HepG2 (cell line): ENCODE results near the gene TBC1D30. TPM values are rescaled to one million over a fixed set of nuclear protein-coding genes. Genes with fewer than 3 reads are reported as not detected.

Source experiments
- ARID2 ChIP-seq: sonication (generic); formaldehyde crosslinking; IDR thresholded peaks from 2 replicates; pipeline ENCODE4 v1.8.1; 2022; ENCODE audit warnings: mild to moderate bottlenecking, missing genetic modification reagents, borderline replicate concordance
- CSRNP1 ChIP-seq: sonication (generic); formaldehyde crosslinking; IDR thresholded peaks from 2 replicates; pipeline ENCODE4 v1.8.1; 2023; ENCODE audit warnings: mild to moderate bottlenecking, missing genetic modification reagents
- DNMT1 ChIP-seq: sonication (generic); formaldehyde crosslinking; IDR thresholded peaks from 2 replicates; pipeline ENCODE4 v1.5.1; 2020; ENCODE audit warnings: mild to moderate bottlenecking, missing genetic modification reagents
- GMEB1 ChIP-seq: sonication (generic); formaldehyde crosslinking; IDR thresholded peaks from 2 replicates; pipeline ENCODE4 v1.5.1; 2020; ENCODE audit warnings: missing genetic modification reagents, mild to moderate bottlenecking, borderline replicate concordance
- HNF4A ChIP-seq: sonication (generic); formaldehyde crosslinking; IDR thresholded peaks from 2 replicates; pipeline ENCODE4 v1.4.0; 2020; ENCODE audit warnings: missing genetic modification reagents
- HNF4G ChIP-seq, 2 experiments: sonication (generic) in 1 of 2; formaldehyde crosslinking in 1 of 2; IDR thresholded peaks; 2 replicates each; pipeline versions ENCODE4 v1.4.0 to v1.6.1; 2011 to 2020; ENCODE audit warnings: borderline replicate concordance in 2 of 2, low read depth in 2 of 2, mild to moderate bottlenecking in 2 of 2, low read length in 1 of 2, missing genetic modification reagents in 1 of 2, moderate library complexity in 1 of 2
- KLF9 ChIP-seq: IDR thresholded peaks from 2 replicates; pipeline ENCODE4 v1.6.1; 2016; ENCODE audit warnings: low read depth
- MED8 ChIP-seq: sonication (generic); formaldehyde crosslinking; IDR thresholded peaks from 2 replicates; pipeline ENCODE4 v1.8.1; 2023; ENCODE audit warnings: mild to moderate bottlenecking, missing genetic modification reagents; ENCODE audit not compliant: insufficient replicate concordance
- RELA ChIP-seq: sonication (generic); formaldehyde crosslinking; IDR thresholded peaks from 2 replicates; pipeline ENCODE4 v1.4.0; 2020; ENCODE audit warnings: missing genetic modification reagents
- TBX3 ChIP-seq: fragments of 450-650 bp; IDR thresholded peaks from 2 replicates; pipeline ENCODE4 v1.6.1; 2017; ENCODE audit warnings: antibody characterized with exemption, mild to moderate bottlenecking, inconsistent platforms, borderline replicate concordance
- ZBTB37 ChIP-seq: sonication (generic); formaldehyde crosslinking; IDR thresholded peaks from 2 replicates; pipeline ENCODE4 v1.4.0; 2020; ENCODE audit warnings: mild to moderate bottlenecking, missing genetic modification reagents
- ZBTB44 ChIP-seq: sonication (generic); formaldehyde crosslinking; IDR thresholded peaks from 2 replicates; pipeline ENCODE4 v1.4.0; 2020; ENCODE audit warnings: missing genetic modification reagents
- ZHX1 ChIP-seq: sonication (generic); formaldehyde crosslinking; IDR thresholded peaks from 2 replicates; pipeline ENCODE4 v1.8.1; 2022; ENCODE audit warnings: low read depth, mild to moderate bottlenecking, missing genetic modification reagents
- ZNF10 ChIP-seq: sonication (generic); formaldehyde crosslinking; IDR thresholded peaks from 2 replicates; pipeline ENCODE4 v1.4.0; 2020; ENCODE audit warnings: mild to moderate bottlenecking, low read depth, missing genetic modification reagents, borderline replicate concordance
- ZNF296 ChIP-seq: sonication (generic); formaldehyde crosslinking; conservative IDR thresholded peaks from 2 replicates; pipeline ENCODE4 v1.5.0; 2020; ENCODE audit warnings: mild to moderate bottlenecking, missing genetic modification reagents
- ZNF83 ChIP-seq: sonication (generic); formaldehyde crosslinking; IDR thresholded peaks from 2 replicates; pipeline ENCODE4 v1.4.0; 2020; ENCODE audit warnings: missing genetic modification reagents, mild to moderate bottlenecking, borderline replicate concordance
- ZSCAN9 ChIP-seq: IDR thresholded peaks from 2 replicates; pipeline ENCODE4 v1.6.1; 2016; ENCODE audit warnings: borderline replicate concordance
- polyA plus RNA-seq, 8 experiments: library from polyadenylated mRNA; depleted of rRNA in 3 of 8; stranded (reverse) in 7 of 8; unstranded in 1 of 8; fragments of >200 nt; fragmentation: Illumina TruSeq in 4 of 8; extraction: Trizol in 4 of 8; gene quantifications; 2 replicates each; pipeline versions ENCODE4 v1.2.1 to v1.2.3, GENCODE V29; 2011 to 2016; ENCODE audit warnings: low read depth in 4 of 8, missing spikeins in 1 of 8, mixed read lengths in 1 of 8; ENCODE audit not compliant: insufficient read depth in 1 of 8
- total RNA-seq, 5 experiments: library from RNA; depleted of rRNA; stranded (reverse); fragments of >200 nt; fragmentation: Illumina TruSeq; extraction: Trizol; gene quantifications; 2 replicates each; pipeline ENCODE4 v1.2.3, GENCODE V29; 2016; ENCODE audit warnings: low read depth in 1 of 5

The TBC1D30 gene
- total and polyA plus RNA-seq, 2 of the 13 experiments (the other 11 are each of a cell fraction or from before 2014, with no cell fraction given) = 0.42 to 0.67 TPM

- TF ChIP-seq HNF4G (IDR thresholded peaks at IDR 0.05; ENCODE audit: borderline replicate concordance, low read depth, low read length) = peak; percentile 15; the same call in 1 of the 2 replicates
- TF ChIP-seq HNF4G (CRISPR knock-in tag; IDR thresholded peaks at IDR 0.05; ENCODE audit: borderline replicate concordance, low read depth) = no peak
- TF ChIP-seq CSRNP1 (CRISPR knock-in tag) = no peak
- TF ChIP-seq ZNF296 (CRISPR knock-in tag) = no peak
- no peak for TF ChIP-seq TBX3
- no peak for TF ChIP-seq HNF4A (CRISPR knock-in tag)
- TF ChIP-seq ZNF83 = no peak
- no peak for TF ChIP-seq DNMT1
- TF ChIP-seq ZHX1 (CRISPR knock-in tag) = no peak
- no peak for TF ChIP-seq ZBTB37
- no peak for TF ChIP-seq ZNF10 (CRISPR knock-in tag)
- no peak for TF ChIP-seq KLF9
- no peak for TF ChIP-seq ZBTB44
- no peak for TF ChIP-seq ZSCAN9 (CRISPR knock-in tag)
- TF ChIP-seq GMEB1 = no peak
- no peak for TF ChIP-seq ARID2 (CRISPR knock-in tag)
- TF ChIP-seq MED8 (CRISPR knock-in tag) = no peak
- no peak for TF ChIP-seq RELA
Measured at GRCh38 chr12:64780531-64781279, 43.7 kb upstream of the TBC1D30 start (continued).
